Testis (tissue), 3 donors: ENCODE measurements around the gene COLGALT1. TPM values are rescaled to one million over a fixed set of nuclear protein-coding genes. Genes with fewer than 3 reads are reported as not detected.

Experiments used
- DNase-seq: peaks from one replicate; pipeline ENCODE4 v3.0.0-alpha.2; 2019
- H3K27ac ChIP-seq, 2 donors: fragments of 200-600 bp; sonication (generic); one replicate each; pipeline ENCODE4 v1.5.1; 2019
- H3K27me3 ChIP-seq: fragments of 200-600 bp; sonication (generic); one replicate; pipeline ENCODE4 v1.5.1; 2019
- H3K36me3 ChIP-seq: fragments of 200-600 bp; sonication (generic); one replicate; pipeline ENCODE4 v1.5.1; 2017; ENCODE audit warnings: low read depth; ENCODE audit errors: missing control alignments
- H3K4me1 ChIP-seq: fragments of 200-600 bp; sonication (generic); one replicate; pipeline ENCODE4 v1.5.1; 2019
- H3K4me3 ChIP-seq, 2 donors: fragments of 200-600 bp; sonication (generic); one replicate each; pipeline ENCODE4 v1.5.1; 2017 to 2019
- H3K9me3 ChIP-seq: fragments of 200-600 bp; sonication (generic); one replicate; pipeline ENCODE4 v1.5.1; 2017
- POLR2A ChIP-seq: fragments of 450-650 bp; IDR thresholded peaks from one replicate; pipeline ENCODE4 v1.6.1; 2017; ENCODE audit warnings: antibody characterized with exemption, mild to moderate bottlenecking, moderate library complexity
- WGBS, 2 donors: methylation state at CpG; one replicate each; pipeline ENCODE4 v1.1.5; 2018; 5-methylcytosine and 5-hydroxymethylcytosine counted together
- intact Hi-C: fragments of 100-400 bp; cut with DNase I; formaldehyde crosslinking; loops from one replicate; pipeline ENCODE4 v1.15.1; 2023; ENCODE audit warnings: low total_unique reads
- polyA plus RNA-seq: library from polyadenylated mRNA; stranded (reverse); fragments of 350-450 nt; fragmentation: Illumina TruSeq; extraction: RNeasy Lipid Tissue Mini Kit (QIAGEN cat#74804); gene quantifications from one replicate; pipeline ENCODE4 v1.2.3, GENCODE V29; 2014; ENCODE audit warnings: low read depth, low replicate concordance; ENCODE audit not compliant: insufficient read depth
- total RNA-seq, 2 donors: library from RNA; depleted of rRNA; stranded (reverse); fragments of >200 nt; gene quantifications; one replicate each; pipeline ENCODE4 v1.2.3, GENCODE V29; 2016
- TF ChIP-seq, protein P1 (sequence below), 3 experiments: fragments of 450-650 bp in 2 of 3; fragments of 200-600 bp in 1 of 3; sonication (generic) in 1 of 3; IDR thresholded peaks; one replicate each; pipeline ENCODE4 v1.5.1; 2016 to 2019; ENCODE audit warnings: antibody characterized with exemption in 3 of 3, mild to moderate bottlenecking in 2 of 3, moderate library complexity in 1 of 3

COLGALT1 gene
- total and polyA plus RNA-seq, 3 donors from 2014 or later = 52.0 to 94.5 (median 70.3) TPM

DNA sequence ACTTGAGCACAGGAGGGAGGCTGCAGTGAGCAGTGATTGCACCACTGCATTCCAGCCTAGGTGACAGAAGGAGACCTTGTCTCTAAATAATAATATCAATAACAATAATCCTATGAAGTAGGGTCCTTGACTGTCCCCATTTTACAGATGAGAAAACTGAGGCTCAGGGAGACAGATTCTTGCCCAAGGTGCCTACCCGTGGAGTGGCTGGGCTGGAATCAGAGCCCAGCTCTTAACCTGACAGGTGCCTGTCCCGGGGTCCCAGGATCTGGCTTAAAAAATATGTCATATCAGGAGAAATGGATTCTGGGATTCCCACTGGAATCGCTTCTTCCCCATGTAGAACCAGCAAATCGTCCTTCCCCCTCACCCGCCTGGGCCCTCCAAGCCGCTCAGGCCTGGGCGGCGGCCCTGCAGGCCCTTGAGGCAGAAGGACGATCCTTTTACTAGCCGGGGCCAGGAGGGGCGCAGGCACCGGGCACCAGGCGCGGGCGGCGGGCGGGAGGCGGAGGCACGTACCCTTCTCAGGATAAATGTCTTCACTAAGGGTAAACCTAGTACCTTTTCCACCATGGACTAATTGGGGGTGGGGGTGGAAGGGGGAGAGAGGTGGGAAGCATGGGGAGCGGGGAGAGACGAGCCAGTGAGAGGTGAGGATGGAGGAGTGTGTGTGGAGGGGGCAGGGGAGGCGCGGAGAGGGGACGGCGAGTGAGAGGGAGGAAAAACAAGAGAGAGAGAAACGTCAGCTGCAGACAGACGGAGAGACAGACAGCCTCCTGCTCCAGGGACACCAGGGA lies 60.6 kb downstream of the COLGALT1 start:
- Histone ChIP-seq H3K27ac (no peak overlapping the region), H3K4me1 (no peaks in the 10 kb centered on the region), H3K27me3 (no peaks in the 10 kb centered on the region), H3K4me3 (peak overlapping the region in 1 of 2 donors; percentile 10), H3K9me3 (no peaks in the 10 kb centered on the region), H3K36me3 (no peaks in the 10 kb centered on the region)
- TF ChIP-seq POLR2A = no peak
- TF ChIP-seq, protein P1, sequence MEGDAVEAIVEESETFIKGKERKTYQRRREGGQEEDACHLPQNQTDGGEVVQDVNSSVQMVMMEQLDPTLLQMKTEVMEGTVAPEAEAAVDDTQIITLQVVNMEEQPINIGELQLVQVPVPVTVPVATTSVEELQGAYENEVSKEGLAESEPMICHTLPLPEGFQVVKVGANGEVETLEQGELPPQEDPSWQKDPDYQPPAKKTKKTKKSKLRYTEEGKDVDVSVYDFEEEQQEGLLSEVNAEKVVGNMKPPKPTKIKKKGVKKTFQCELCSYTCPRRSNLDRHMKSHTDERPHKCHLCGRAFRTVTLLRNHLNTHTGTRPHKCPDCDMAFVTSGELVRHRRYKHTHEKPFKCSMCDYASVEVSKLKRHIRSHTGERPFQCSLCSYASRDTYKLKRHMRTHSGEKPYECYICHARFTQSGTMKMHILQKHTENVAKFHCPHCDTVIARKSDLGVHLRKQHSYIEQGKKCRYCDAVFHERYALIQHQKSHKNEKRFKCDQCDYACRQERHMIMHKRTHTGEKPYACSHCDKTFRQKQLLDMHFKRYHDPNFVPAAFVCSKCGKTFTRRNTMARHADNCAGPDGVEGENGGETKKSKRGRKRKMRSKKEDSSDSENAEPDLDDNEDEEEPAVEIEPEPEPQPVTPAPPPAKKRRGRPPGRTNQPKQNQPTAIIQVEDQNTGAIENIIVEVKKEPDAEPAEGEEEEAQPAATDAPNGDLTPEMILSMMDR (IDR thresholded peaks at IDR 0.05) = no peak
- no peak for DNase-seq
- intact Hi-C loops = no loop called here
- WGBS, 2 donors = 27 to 29% methylated on average over 27 of the region's 27 CpGs

- no peaks in the 10 kb centered on the region for H3K4me1 ChIP-seq
- WGBS, 2 donors = 8 to 15% methylated on average over 11 of the region's 11 CpGs
- H3K36me3 ChIP-seq = no peaks in the 10 kb centered on the region
- intact Hi-C loops = no loop called here
- DNase-seq = no peak
- no peaks in the 10 kb centered on the region for H3K9me3 ChIP-seq
- no peak overlapping the region for H3K27ac ChIP-seq
- TF ChIP-seq, protein P1 (IDR thresholded peaks at IDR 0.05) = no peak
- no peak for TF ChIP-seq POLR2A
- H3K4me3 ChIP-seq = peak overlapping the region in 1 of 2 donors; percentile 10
- no peaks in the 10 kb centered on the region for H3K27me3 ChIP-seq
Observed at GRCh38 chr19:17616686-17616960, 61.2 kb downstream of the COLGALT1 start.

- intact Hi-C loops = no loop called here
- Histone ChIP-seq H3K4me1 (no peaks in the 10 kb centered on the region), H3K36me3 (no peaks in the 10 kb centered on the region), H3K9me3 (no peaks in the 10 kb centered on the region), H3K4me3 (peak overlapping the region in 1 of 2 donors; percentile 17), H3K27ac (no peak overlapping the region), H3K27me3 (no peaks in the 10 kb centered on the region)
- DNase-seq = peak; percentile 92
- TF ChIP-seq POLR2A = no peak
- TF ChIP-seq, protein P1 (IDR thresholded peaks at IDR 0.05) = no peak
- 47 to 66% methylated on average over 26 to 28 of the region's 28 CpGs for WGBS, 2 donors
Observed at GRCh38 chr19:17616961-17617806, 61.7 kb downstream of the COLGALT1 start.

DNA sequence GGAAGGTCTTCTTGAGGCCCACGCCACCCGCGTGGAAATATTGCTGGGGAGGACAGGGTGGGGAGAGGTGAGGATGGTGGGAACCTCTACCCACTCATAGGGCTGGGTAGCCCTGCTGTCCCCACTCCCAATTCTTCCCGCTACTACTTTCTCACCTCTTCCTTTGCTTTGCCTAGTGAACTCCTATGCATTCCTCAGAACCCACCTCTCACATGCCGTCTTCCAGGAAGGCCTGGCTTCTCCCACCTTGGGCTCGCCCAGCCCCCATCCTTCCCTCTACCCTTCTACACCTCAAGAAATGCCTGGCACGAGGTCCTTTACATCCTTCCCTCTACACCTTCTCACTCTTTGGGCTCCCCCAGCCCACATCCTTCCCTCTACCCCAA lies 62.4 kb downstream of the COLGALT1 start:
- no peak for DNase-seq
- Histone ChIP-seq H3K27me3 (no peaks in the 10 kb centered on the region), H3K9me3 (no peaks in the 10 kb centered on the region), H3K36me3 (no peaks in the 10 kb centered on the region), H3K27ac (no peak overlapping the region), H3K4me1 (no peaks in the 10 kb centered on the region), H3K4me3 (peak overlapping the region in 1 of 2 donors; percentile 17)
- intact Hi-C loops = no loop called here
- 75 to 80% methylated on average over 7 of the region's 7 CpGs for WGBS, 2 donors
- TF ChIP-seq, protein P1 (IDR thresholded peaks at IDR 0.05) = no peak
- TF ChIP-seq POLR2A = no peak
